ENCODE measurements around the gene IMMP2L.

IMMP2L gene

DNA sequence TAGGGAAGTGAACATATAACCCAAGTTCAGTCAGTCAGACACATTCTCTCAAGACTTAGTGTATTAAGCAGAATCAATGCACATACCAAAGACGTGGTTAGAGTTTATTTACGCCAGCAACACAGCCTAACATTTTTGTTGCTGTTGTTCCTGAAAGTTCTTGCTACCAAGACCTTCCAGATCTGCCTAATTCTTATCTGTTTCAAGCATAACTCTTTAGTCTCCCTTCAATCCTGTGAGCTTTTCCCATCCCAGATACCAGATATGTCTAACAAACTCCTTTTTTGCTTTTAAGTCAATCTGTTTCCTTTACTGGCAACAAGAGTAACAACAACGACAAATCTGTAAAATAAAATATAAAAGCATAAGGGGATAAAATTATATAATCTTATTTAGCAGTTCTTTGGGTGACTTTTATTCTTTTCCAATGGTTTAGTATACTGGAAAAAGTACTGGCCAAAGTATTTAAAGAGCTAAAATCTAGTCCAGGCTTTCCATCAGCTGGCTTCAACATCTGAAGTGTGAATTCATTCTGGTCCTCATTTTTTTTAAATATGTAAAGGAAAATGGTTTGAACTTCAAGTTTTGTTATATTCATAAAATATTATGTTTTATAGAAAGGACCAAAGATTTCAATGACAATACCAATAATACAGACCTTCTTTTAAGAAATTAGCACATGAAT lies 193.8 kb downstream of the IMMP2L start:
- TF ChIP-seq, protein P1, sequence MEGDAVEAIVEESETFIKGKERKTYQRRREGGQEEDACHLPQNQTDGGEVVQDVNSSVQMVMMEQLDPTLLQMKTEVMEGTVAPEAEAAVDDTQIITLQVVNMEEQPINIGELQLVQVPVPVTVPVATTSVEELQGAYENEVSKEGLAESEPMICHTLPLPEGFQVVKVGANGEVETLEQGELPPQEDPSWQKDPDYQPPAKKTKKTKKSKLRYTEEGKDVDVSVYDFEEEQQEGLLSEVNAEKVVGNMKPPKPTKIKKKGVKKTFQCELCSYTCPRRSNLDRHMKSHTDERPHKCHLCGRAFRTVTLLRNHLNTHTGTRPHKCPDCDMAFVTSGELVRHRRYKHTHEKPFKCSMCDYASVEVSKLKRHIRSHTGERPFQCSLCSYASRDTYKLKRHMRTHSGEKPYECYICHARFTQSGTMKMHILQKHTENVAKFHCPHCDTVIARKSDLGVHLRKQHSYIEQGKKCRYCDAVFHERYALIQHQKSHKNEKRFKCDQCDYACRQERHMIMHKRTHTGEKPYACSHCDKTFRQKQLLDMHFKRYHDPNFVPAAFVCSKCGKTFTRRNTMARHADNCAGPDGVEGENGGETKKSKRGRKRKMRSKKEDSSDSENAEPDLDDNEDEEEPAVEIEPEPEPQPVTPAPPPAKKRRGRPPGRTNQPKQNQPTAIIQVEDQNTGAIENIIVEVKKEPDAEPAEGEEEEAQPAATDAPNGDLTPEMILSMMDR (IDR thresholded peaks at IDR 0.05; ENCODE audit: insufficient read depth, low read depth, low read length, missing control alignments), result no peak
- H3K4me3 ChIP-seq (ENCODE audit: low read depth, low read length), result no peak overlapping the region
- no peak for DNase-seq (ENCODE audit: low read depth)

DNA sequence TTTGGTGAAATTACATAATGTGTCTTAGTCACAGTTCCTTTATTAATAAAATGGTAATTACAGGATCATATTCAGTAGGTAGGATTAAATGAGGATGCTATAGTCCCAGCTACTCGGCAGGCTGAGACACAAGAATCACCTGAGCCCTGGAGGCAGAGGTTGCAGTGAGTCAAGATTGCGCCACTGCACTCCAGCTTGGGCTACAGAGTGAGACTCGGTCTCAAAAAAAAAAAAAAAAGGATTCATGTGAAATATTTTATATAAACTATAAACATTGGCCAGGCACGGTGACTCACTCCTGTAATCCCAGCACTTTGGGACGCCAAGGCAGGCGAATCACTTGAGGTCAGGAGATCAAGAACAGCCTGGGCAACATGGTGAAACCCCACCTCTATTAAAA lies 197.9 kb downstream of the IMMP2L start:
- H3K4me3 ChIP-seq (ENCODE audit: low read depth, low read length), result no peak overlapping the region
- no peak for DNase-seq (ENCODE audit: low read depth)
- TF ChIP-seq, protein P1 (IDR thresholded peaks at IDR 0.05; ENCODE audit: insufficient read depth, low read depth, low read length, missing control alignments), result no peak

DNA sequence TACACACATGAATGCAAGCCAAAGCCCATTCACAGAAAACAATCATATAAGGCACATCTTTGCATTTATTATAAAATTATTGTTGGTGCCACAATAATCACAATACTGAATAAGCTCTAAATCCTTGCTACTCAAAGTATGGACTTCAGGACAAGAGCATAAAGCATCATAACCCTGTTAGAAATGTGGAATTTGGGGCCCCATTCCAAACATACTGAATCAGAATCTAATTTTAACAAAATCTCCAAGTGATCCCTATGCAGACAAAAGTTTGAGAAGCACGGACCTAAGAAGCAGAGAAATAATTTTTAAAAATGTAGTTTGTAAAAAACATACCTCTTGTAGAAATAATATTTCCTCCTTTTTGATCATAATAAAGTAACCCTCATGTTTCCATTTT lies 199.2 kb downstream of the IMMP2L start:
- H3K4me3 ChIP-seq (ENCODE audit: low read depth, low read length), result no peak overlapping the region
- no peak for DNase-seq (ENCODE audit: low read depth)
- TF ChIP-seq, protein P1 (IDR thresholded peaks at IDR 0.05; ENCODE audit: insufficient read depth, low read depth, low read length, missing control alignments), result no peak

DNA sequence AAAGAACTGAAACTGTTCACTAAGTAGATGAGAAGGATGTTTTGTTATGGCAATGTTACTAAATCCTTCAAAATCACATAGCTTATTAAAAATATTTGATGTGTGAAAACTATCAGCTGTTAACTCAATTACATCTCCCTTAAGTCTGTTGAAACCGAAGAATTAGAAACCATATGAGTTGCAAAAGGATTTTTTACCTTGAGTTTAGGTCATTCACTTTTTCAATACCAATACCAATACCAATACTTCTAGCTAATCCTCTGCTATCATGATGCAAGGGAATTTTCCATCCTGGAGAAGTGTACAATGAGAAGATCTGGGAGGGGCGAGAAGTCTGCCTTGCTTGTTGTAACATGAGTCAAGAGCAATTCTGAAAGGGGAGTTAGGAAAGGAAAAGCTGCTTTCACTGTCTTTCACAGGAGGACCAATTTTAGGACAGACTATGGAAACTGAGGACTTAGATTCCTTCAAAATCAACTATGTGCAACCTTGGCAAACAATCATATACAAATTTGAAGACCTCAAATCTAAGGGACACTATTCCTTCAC lies 199.7 kb downstream of the IMMP2L start:
- H3K4me3 ChIP-seq (ENCODE audit: low read depth, low read length), result no peak overlapping the region
- TF ChIP-seq, protein P1 (IDR thresholded peaks at IDR 0.05; ENCODE audit: insufficient read depth, low read depth, low read length, missing control alignments), result no peak
- no peak for DNase-seq (ENCODE audit: low read depth)

DNA sequence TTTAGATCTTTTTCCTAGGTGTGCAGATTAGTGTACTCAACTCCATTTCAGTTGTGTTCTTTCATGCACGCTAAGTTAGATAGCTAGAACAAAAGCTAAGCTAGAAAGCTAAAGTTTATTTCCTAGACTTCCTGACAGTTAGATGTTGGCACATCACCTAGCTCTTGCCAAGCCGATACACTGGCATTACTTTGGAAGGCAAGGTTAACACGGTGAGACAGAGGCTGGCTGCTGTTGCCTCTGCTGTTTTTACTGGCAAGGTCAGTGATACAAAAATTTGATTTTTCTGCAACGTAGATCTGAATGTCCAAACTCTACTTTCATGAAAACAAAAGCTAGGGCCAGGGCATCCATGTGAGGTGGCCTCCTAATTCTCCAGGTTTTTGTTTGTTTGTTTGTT lies 203.4 kb downstream of the IMMP2L start:
- no peak overlapping the region for H3K4me3 ChIP-seq (ENCODE audit: low read depth, low read length)
- no peak for DNase-seq (ENCODE audit: low read depth)
- TF ChIP-seq, protein P1 (IDR thresholded peaks at IDR 0.05; ENCODE audit: insufficient read depth, low read depth, low read length, missing control alignments), result no peak

DNA sequence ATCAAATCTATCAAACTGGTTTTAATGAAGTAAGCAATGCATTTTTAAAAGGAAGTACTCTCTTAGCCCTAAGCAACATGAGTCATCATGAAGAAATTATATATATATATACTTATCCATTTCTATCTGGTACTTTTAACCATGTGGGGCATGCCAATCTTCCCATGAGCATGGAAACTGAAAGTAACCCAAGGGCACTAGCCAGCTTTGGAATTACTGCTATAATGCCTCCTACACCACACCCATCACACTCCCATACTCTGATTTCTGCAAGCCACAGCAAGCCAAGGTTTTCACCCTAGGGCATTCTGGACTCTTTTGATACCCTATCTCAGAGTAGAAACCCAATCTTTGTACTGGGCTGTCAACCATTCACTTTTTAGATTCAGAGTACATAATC lies 204.6 kb downstream of the IMMP2L start:
- no peak for DNase-seq (ENCODE audit: low read depth)
- TF ChIP-seq, protein P1 (IDR thresholded peaks at IDR 0.05; ENCODE audit: insufficient read depth, low read depth, low read length, missing control alignments), result no peak
- no peak overlapping the region for H3K4me3 ChIP-seq (ENCODE audit: low read depth, low read length)

DNA sequence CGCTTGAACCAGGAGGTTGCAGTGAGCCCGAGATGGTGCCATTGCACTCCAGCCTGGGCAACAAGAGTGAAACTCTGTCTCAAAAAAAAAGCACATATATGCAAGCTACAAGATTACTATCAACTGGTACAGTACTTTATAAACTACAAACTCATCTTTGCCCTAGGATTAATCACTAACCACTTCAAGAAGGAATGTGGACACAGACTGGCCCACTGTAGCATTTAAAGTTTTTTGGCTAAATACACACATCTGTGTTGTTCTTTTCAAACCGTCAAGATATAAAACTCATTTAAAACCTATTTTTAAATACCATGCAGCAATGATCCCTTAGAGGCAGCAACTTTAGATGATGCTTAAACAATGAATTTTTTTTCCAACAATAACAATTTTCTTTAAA lies 205.4 kb downstream of the IMMP2L start:
- H3K4me3 ChIP-seq (ENCODE audit: low read depth, low read length), result no peak overlapping the region
- TF ChIP-seq, protein P1 (IDR thresholded peaks at IDR 0.05; ENCODE audit: insufficient read depth, low read depth, low read length, missing control alignments), result no peak
- DNase-seq (ENCODE audit: low read depth), result no peak
